Peyer's patch (tissue), 4 donors: ENCODE data around the gene HSD17B11.

Experiments used
- POLR2A ChIP-seq, 2 donors: fragments of 450-650 bp; IDR thresholded peaks; one replicate each; pipeline ENCODE4 v1.5.1; 2017; ENCODE audit warnings: antibody characterized with exemption in 2 of 2, mild to moderate bottlenecking in 2 of 2, moderate library complexity in 2 of 2
- TF ChIP-seq, protein P1 (sequence below), 6 experiments: fragments of 450-650 bp in 4 of 6; fragments of 200-600 bp in 2 of 6; sonication (generic) in 1 of 6; IDR thresholded peaks; one replicate each; pipeline ENCODE4 v1.5.1; 2017 to 2019; ENCODE audit warnings: antibody characterized with exemption in 6 of 6, mild to moderate bottlenecking in 3 of 6, moderate library complexity in 1 of 6

DNA sequence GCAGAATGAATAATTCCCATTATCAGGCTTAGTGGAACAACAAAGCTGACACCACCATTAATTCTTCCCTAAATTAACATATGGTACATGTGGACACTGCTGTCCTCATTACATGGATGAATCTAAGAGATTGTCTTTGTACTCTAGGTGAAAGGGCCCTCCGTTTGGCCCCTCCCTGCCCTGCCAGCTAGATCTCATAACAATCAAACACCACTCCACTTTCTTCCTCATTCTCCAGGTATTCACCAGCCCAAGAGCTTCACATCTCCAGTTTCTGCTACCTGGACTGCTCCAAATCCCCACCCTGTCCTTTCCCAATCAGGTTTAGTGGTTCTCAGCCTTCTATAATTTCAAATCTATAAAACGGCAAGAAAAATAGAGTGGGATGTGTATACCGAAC, 3.8 kb downstream of the HSD17B11 start:
- TF ChIP-seq, protein P1, sequence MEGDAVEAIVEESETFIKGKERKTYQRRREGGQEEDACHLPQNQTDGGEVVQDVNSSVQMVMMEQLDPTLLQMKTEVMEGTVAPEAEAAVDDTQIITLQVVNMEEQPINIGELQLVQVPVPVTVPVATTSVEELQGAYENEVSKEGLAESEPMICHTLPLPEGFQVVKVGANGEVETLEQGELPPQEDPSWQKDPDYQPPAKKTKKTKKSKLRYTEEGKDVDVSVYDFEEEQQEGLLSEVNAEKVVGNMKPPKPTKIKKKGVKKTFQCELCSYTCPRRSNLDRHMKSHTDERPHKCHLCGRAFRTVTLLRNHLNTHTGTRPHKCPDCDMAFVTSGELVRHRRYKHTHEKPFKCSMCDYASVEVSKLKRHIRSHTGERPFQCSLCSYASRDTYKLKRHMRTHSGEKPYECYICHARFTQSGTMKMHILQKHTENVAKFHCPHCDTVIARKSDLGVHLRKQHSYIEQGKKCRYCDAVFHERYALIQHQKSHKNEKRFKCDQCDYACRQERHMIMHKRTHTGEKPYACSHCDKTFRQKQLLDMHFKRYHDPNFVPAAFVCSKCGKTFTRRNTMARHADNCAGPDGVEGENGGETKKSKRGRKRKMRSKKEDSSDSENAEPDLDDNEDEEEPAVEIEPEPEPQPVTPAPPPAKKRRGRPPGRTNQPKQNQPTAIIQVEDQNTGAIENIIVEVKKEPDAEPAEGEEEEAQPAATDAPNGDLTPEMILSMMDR (IDR thresholded peaks at IDR 0.05): no peak
- peak; percentile 87 to 89 for TF ChIP-seq POLR2A (IDR thresholded peaks at IDR 0.05)
